ENCODE data around the gene GIPC3.

The GIPC3 gene

DNA sequence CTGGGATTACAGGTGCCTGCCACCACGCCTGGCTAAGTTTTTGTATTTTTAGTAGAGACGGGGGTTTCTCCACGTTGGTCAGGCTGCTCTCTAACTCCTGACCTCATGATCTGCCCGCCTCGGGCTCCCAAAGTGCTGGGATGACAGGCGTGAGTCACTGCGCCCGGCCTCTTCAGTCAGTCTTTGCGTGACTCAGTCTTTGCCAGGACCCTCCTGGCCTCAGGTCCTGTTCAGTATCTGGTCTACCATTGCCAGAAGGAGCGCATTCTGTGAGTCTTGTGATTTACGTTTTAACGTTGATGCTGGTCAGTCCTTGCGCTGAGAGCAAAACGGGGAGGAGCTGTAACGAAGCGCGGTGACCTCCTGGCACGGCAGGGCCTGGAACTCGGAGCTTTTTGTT lies 20.1 kb upstream of the GIPC3 start:
- TF ChIP-seq, protein P1, sequence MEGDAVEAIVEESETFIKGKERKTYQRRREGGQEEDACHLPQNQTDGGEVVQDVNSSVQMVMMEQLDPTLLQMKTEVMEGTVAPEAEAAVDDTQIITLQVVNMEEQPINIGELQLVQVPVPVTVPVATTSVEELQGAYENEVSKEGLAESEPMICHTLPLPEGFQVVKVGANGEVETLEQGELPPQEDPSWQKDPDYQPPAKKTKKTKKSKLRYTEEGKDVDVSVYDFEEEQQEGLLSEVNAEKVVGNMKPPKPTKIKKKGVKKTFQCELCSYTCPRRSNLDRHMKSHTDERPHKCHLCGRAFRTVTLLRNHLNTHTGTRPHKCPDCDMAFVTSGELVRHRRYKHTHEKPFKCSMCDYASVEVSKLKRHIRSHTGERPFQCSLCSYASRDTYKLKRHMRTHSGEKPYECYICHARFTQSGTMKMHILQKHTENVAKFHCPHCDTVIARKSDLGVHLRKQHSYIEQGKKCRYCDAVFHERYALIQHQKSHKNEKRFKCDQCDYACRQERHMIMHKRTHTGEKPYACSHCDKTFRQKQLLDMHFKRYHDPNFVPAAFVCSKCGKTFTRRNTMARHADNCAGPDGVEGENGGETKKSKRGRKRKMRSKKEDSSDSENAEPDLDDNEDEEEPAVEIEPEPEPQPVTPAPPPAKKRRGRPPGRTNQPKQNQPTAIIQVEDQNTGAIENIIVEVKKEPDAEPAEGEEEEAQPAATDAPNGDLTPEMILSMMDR (IDR thresholded peaks at IDR 0.05), result no peak

DNA sequence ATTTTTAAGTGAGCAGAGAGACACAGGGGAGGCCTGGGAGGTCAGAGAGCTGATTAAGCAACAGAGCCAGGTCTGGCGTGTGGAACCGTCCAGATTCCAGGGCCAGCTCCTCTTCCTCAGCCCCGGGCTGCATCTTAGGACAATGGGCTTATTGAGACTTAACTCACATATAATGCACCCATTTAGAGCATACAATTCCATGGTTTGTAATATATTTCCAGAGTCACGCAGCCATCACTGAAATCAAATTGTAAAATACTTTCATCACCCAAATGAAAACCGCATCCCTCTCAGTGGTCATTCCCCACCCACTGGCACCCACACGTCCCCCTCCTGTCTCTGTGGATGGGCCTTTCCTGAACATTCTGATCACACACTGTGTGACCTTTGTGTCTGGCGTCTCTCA lies 14.7 kb upstream of the GIPC3 start:
- TF ChIP-seq, protein P1 (IDR thresholded peaks at IDR 0.05), result no peak

DNA sequence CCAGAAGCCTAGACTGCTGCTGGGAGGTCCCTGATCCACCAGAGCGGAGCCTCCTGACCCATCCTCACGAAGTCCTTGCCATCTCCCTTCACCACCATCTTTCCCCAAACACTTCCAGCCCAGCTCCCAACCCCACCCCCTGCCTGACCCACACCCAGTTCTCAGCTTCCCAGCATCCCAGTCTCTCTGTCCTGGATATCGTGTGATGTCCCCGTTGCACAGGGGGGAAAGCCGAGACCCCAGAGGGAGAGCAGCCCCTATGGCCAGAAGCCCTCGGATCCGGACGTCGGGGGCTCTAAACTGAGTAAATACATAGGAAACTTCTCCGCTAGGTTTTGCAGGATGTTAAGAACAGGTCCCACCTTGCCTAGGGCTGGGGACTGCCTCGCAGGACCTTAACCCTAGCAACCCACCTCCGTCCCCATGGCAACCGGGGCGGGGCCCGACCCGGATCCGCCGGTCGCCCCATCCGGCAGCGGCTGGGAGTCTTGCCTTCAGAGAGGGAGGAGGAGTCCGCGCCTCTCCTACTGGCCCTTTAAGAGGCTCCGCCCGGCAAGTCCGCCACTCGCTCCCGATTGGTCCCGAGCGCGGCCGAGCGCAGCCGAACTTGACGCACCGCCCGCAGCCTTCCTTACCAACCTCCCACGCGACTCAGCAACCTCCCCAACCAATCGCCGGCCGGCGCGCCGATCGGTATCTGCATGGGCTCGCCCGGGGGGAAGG lies 13.0 kb upstream of the GIPC3 start:
- TF ChIP-seq, protein P1 (IDR thresholded peaks at IDR 0.05), result no peak

DNA sequence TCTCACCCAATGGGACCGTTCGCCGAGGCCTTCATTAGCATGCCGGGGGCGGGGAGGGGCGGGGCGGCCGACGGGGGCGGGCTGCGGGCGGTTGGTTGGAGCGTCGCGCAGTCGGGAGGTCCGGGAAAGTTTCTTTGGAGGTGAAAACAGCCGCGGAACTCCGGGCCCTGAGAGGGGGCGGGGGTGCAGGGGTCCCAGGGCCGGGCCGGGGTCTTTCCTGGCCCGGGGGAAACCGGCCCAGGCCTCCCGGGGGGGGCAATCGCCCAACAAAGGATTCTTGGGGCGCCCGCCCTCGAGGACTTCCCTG lies 12.5 kb upstream of the GIPC3 start, which contains the start of gene HMG20B:
Gene HMG20B, plus strand, starts transcription at position 90 of the 307 bp plus-strand sequence. CDS start 366 bp downstream, outside the sequence.
- TF ChIP-seq, protein P1 (IDR thresholded peaks at IDR 0.05), result no peak

DNA sequence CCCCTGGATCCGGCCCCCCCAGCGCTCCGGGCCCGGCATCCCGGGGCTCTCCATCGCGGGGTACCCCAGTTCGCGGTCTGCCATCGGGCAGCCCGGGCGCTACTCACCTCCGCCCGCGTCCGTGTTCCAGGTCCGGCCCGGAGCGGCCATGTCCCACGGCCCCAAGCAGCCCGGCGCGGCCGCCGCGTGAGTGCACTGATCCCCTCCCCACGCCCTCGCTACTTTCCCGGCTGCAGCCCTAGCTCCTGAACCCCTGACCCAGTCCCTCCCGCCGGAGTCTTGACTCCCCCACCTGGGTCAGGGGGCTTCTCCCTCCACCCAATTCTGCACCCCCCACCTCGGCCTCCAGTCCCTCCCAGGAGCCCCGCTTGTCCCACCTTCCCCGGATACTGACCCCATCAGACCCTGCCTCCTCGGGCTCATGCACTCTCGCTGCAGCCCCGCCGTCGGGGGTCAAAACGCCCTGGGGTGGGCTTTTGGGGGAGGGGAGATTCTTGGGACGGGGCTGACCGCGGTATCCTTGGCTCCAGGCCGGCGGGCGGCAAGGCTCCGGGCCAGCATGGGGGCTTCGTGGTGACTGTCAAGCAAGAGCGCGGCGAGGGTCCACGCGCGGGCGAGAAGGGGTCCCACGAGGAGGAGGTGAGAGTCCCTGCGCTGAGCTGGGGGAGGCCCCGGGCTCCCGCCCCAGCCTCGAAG lies 12.0 kb upstream of the GIPC3 start:
- TF ChIP-seq, protein P1 (IDR thresholded peaks at IDR 0.05), result no peak

DNA sequence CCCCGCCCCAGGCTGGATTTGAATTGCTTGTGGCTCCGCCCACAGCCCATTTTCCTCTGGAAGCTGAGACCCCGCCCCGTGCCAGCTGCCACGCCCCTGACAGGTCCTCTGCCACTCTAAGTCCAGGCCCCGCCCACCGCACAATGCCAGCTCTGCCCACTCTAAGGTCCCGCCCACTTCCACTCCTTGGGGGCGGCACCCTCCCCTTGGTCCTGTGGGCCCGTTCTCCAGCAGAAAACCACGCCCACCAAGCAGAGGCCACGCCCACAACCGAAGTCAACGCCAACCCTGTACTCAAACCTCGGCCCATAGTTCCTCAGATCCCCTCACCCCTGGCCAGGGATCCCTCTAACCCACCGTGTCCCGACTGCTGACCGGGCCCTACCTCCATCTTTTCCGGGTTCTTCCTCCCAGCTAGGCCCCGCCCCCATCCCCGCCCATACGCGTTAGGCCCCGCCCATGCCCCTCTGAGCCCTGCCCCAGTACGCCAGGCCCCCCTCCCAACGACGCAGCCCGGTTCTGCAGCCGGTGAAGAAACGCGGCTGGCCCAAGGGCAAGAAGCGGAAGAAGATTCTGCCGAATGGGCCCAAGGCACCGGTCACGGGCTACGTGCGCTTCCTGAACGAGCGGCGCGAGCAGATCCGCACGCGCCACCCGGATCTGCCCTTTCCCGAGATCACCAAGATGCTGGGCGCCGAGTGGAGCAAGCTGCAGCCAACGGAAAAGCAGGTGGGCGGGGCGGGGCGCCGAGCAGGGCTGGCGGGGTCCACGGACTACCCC lies 11.2 kb upstream of the GIPC3 start:
- TF ChIP-seq, protein P1 (IDR thresholded peaks at IDR 0.05), result no peak

DNA sequence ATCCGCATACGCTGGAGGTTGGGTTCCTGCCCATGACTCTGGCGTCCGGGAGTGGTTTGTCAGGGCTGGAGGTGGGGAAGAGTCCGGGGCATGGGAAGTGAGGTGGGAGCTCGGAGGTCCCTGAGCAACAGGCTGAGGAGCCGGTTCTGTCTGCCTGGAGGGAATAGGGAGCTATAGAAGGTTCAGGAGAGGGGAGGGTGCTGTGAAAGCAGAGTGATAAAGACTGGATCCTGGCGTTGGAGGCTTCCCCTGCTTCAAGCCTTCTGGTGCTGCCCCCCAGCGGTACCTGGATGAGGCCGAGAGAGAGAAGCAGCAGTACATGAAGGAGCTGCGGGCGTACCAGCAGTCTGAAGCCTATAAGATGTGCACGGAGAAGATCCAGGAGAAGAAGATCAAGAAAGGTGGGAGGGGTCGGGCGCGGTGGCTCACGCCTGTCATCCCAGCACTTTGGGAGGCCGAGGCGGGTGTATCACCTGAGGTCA lies 10.0 kb upstream of the GIPC3 start:
- TF ChIP-seq, protein P1 (IDR thresholded peaks at IDR 0.05), result no peak

Measured in LNCAP (cell line).